Brain microvascular endothelial cell (primary cell): Measurements from ENCODE around the gene LRRFIP1.

ENCODE experiments used
- DNase-seq: peaks from one replicate; pipeline ENCODE4 v3.0.0-alpha.2; 2020
- H3K27ac ChIP-seq: fragments of 250-450 bp; sonication (Bioruptor Pico); 2 replicates; pipeline ENCODE4 v1.5.1; 2020; ENCODE audit warnings: mild to moderate bottlenecking, moderate library complexity
- H3K27me3 ChIP-seq: fragments of 250-450 bp; sonication (Bioruptor Pico); replicated peaks from 2 replicates; pipeline ENCODE4 v1.5.1; 2020; ENCODE audit warnings: mild to moderate bottlenecking
- H3K36me3 ChIP-seq: fragments of 250-450 bp; sonication (Bioruptor Pico); replicated peaks from 2 replicates; pipeline ENCODE4 v1.5.1; 2020; ENCODE audit warnings: mild to moderate bottlenecking
- H3K4me3 ChIP-seq: 2 replicates; pipeline ENCODE4 v1.5.1; 2011; ENCODE audit warnings: low read depth, mild to moderate bottlenecking, control low read depth, low read length, moderate library complexity
- in situ Hi-C: cut with HindIII; loops from 2 replicates; pipeline ENCODE4 v1.10.0; 2017; ENCODE audit warnings: low sequenced_read_pairs, low pct_ligation_motif_present
- TF ChIP-seq, protein P1 (sequence below): IDR thresholded peaks from 2 replicates; pipeline ENCODE4 v1.5.1; 2011; ENCODE audit warnings: low read depth, mild to moderate bottlenecking, moderate library complexity, low read length, control low read depth, inconsistent platforms; ENCODE audit errors: missing control alignments

Gene LRRFIP1

DNA sequence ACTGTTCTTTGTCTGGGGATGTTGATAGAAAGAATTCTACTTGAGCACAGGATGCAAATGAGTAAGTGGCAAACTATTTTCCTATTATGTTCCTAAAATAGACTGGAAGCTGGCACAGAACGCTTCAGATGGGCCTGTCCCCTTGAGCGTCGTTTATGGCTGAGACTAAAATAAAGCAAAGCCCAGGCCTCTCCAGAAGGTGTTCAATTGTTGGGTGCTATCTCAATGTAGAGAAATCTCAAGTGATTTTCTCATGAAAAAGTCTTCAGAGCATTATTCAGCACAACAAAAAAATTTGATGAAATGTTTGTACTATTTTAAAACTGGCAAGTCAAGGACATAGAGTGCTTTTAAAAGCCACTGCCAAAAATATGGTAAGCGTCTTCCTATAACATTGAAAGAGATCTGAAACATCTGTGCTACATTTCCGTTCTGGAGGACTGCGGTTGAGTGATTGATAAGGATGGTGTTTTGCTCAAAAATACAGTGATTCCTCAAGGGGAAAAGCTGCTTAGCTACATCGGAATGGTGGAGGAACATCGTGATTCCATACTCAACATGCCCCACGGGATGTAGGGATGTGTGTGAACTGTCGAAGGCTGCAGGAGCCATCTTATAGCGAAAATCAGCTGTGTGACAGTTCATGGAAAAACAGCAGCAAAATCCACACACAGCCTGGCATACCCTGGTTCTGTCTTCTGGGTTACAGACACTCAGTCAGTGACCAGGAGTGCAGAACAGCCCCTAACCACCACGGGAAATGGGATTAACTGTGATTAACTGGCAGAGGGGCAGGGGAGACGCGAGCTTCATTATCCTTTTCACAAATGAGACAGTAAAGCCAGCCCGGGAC, 10.4 kb upstream of the LRRFIP1 start:
- in situ Hi-C loops = no loop called here
- no peaks in the 10 kb centered on the region for H3K27me3 ChIP-seq
- peak overlapping the region; percentile 70 for H3K27ac ChIP-seq
- H3K4me3 ChIP-seq = no peak overlapping the region
- TF ChIP-seq, protein P1, sequence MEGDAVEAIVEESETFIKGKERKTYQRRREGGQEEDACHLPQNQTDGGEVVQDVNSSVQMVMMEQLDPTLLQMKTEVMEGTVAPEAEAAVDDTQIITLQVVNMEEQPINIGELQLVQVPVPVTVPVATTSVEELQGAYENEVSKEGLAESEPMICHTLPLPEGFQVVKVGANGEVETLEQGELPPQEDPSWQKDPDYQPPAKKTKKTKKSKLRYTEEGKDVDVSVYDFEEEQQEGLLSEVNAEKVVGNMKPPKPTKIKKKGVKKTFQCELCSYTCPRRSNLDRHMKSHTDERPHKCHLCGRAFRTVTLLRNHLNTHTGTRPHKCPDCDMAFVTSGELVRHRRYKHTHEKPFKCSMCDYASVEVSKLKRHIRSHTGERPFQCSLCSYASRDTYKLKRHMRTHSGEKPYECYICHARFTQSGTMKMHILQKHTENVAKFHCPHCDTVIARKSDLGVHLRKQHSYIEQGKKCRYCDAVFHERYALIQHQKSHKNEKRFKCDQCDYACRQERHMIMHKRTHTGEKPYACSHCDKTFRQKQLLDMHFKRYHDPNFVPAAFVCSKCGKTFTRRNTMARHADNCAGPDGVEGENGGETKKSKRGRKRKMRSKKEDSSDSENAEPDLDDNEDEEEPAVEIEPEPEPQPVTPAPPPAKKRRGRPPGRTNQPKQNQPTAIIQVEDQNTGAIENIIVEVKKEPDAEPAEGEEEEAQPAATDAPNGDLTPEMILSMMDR = no peak
- H3K36me3 ChIP-seq = no peaks in the 10 kb centered on the region
- peak; percentile 69 for DNase-seq

DNA sequence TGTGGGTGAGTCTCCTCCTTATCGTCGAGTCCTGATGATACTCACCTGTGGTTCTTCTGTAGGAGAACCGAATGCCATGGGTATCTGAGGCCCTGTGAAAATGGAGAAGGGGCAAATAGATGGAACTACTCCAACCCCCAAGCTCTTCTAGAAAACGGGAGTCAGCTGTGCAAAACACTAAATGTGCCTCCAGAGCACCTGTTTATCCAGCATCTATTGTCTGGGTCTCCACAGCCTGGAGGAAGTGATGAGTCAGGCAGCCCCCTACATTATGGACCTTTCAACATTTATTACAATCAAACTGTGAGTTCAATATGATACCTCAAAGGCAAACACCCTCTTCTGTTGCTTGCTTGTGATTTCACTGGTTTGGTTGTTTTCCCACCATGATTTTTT, 9.8 kb upstream of the LRRFIP1 start:
- no peak for DNase-seq
- H3K27ac ChIP-seq = no peak overlapping the region
- H3K27me3 ChIP-seq = no peaks in the 10 kb centered on the region
- TF ChIP-seq, protein P1 = no peak
- no peaks in the 10 kb centered on the region for H3K36me3 ChIP-seq
- no peak overlapping the region for H3K4me3 ChIP-seq
- in situ Hi-C loops = no loop called here

DNA sequence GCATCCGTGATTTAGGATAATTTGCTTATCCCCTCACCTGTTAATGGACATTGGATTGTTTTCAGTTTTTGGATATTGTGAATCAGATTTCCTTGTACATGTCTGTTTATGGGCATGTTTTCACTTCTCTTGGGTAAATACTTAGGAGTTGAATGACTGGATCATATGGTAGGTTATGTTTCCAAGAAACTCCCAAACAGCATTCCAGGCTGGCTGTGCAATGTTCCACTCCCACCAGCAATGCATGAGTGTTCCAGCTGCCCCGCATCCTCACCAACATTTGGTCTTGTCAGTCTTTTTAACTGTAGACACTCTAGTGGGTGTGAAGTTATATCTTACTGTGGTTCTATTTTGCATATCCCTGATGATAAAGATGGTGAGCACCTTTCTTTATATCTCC, 8.9 kb upstream of the LRRFIP1 start:
- Histone ChIP-seq H3K4me3 (no peak overlapping the region), H3K27me3 (no peaks in the 10 kb centered on the region), H3K27ac (no peak overlapping the region), H3K36me3 (no peaks in the 10 kb centered on the region)
- in situ Hi-C loops = no loop called here
- peak; percentile 24 for DNase-seq
- TF ChIP-seq, protein P1 = no peak

DNA sequence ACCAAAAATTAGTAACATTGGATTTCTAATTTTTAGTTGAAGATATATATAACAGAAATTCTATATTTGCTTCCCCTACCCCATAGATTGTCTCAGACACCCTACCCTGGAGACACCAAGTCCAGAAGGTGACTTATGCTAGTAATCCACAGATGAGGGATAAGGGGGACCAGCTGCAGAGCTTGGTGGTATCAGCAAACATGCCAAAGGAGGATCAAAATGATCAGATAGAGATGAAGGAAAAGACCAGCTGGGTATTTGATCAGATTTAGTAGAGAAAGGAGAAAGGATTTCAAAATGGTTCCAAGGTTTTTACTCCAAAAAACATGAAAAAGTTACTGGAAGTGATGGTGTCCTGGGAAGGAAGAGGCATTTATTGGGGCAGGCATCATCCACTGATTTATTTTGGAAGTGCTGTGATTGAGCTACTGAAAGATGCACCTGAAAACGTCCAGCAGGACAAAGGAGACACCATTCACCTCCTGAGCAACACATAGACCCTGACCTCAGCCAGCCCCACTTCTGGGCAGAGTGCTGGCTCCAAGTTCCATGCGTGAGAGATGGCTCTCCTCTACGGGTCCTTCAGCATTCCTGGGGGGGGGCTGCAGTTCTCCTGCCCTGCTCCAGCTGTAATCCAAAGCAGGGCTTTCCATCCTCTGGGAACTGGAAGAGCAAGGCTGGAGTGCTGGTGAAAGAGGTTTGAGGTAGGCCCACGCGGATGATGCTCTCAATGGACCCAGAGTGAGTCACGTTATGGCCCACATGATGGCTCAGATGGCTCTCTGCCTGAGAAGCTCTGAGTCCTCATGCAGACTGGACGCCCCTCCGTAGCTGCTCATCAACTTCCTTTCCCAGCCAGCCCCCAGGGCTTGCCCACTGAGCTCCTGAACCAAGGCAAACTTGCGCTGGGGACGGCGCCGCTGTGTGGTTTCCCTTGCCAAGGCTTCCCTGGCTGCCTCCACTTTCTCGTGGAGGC, 3.7 kb upstream of the LRRFIP1 start:
- DNase-seq = no peak
- Histone ChIP-seq H3K36me3 (no peaks in the 10 kb centered on the region), H3K27me3 (no peaks in the 10 kb centered on the region), H3K27ac (no peak overlapping the region), H3K4me3 (no peak overlapping the region)
- in situ Hi-C loops = no loop called here
- TF ChIP-seq, protein P1 = no peak

DNA sequence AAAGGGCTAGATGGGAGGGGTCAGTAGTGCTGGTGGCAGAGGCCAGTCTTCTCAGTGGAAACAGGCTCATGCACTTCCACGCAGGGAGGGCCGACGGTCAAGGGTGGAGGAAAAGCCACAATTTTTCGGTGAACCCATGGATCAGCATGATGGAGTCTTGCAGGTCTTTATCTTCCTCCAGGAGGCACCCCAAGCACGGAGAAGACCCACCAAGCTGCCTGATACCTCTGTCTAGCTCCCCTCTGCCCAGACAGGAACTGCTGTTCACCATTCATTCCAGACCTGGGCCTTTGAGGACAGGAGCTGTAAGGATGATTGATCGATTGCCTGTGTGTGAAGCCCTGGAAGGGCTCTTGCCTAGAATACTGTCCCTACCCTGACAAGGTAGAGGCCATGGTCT, 2.8 kb upstream of the LRRFIP1 start:
- in situ Hi-C loops = no loop called here
- Histone ChIP-seq H3K27ac (no peak overlapping the region), H3K27me3 (no peaks in the 10 kb centered on the region), H3K4me3 (no peak overlapping the region), H3K36me3 (no peaks in the 10 kb centered on the region)
- TF ChIP-seq, protein P1 = no peak
- no peak for DNase-seq
